Stimulated activated CD8-positive, alpha-beta memory T cell treated with anti-CD3 and anti-CD28 coated beads, Interleukin-7, amount 100 ng/mL, for 1 hour (primary cell): ENCODE data around the gene LRBA.

Experiments used
- DNase-seq, 2 donors: peaks; one replicate each; pipeline ENCODE4 v3.0.0-alpha.2; 2020; ENCODE audit warnings: low read depth in 2 of 2

Gene LRBA

DNA sequence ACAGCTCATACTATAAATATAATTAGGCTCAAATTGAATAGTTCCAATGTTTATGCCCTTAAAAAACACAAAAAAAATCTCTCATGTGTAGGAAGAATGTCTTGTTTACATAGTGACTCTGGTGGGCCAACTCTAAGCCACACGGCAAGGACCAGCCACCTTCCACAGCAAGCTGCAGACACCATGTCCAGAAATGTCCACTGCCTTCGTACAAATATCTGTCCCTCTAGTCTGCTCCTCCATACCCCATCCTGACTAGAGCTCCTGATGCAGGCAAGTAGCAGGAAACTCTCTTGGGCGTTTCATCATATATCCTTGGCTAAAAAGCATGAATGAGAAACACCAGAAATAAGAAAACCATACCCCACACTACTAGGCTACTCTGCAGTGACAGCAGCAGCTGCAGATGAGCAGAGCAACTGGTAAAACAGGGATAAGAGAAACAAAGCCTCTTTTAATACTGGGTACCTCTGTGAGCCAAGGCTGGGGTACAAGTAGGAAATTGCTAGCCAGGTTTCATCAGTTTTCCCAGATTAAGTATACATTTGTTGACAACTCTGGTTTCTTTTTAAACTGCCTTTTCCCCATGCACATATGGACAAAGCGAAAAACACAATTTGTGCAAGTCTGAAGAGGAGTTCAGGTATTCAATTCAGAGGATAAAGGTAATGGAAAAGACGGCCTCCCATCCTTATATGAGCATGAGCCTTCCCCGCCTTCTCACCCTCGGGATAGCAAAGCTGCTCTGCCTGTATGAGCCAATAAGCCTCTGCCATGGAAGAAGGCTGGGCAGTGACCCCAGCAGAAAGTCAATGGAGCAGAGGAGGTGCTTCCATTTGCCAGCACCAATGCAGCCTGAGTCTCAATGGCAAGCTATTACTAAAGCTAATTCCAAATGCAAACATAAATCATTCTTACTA is 691.4 kb downstream of the LRBA start:
- DNase-seq = no peak

GRCh38 chr4:150322646-150323045 is 692.4 kb downstream of the LRBA start:
- DNase-seq = no peak

- no peak for DNase-seq
These were observed 694.0 kb downstream of the LRBA start for GRCh38 chr4:150321113-150321512.

GRCh38 chr4:150318971-150319370 is 696.1 kb downstream of the LRBA start:
- DNase-seq = no peak

GRCh38 chr4:150318527-150318926 is 696.6 kb downstream of the LRBA start:
- DNase-seq = no peak

GRCh38 chr4:150316332-150317205 is 698.5 kb downstream of the LRBA start:
- no peak for DNase-seq

DNA sequence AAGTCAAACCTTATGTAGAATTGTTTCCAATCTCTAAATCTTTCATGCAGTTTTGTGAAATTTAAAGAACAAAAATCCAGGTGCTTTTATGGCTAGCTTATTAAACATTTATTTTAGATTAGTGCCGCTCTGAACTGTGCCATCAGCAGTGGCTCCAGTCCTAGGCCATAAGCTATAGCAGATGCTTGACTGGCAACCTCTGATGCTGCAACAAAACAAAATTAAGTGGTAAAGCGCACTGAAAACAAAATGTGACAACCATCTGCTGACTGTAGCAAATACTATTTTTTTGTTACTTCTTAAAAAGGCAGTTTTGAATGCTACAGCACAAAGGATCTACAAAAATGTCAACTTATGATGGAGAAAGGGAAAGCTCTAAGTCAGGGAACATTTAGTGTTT is 699.4 kb downstream of the LRBA start:
- DNase-seq = no peak

- no peak for DNase-seq
These were observed 699.9 kb downstream of the LRBA start for GRCh38 chr4:150315175-150315574.

GRCh38 chr4:150314031-150314430 is 701.1 kb downstream of the LRBA start:
- no peak for DNase-seq

DNA sequence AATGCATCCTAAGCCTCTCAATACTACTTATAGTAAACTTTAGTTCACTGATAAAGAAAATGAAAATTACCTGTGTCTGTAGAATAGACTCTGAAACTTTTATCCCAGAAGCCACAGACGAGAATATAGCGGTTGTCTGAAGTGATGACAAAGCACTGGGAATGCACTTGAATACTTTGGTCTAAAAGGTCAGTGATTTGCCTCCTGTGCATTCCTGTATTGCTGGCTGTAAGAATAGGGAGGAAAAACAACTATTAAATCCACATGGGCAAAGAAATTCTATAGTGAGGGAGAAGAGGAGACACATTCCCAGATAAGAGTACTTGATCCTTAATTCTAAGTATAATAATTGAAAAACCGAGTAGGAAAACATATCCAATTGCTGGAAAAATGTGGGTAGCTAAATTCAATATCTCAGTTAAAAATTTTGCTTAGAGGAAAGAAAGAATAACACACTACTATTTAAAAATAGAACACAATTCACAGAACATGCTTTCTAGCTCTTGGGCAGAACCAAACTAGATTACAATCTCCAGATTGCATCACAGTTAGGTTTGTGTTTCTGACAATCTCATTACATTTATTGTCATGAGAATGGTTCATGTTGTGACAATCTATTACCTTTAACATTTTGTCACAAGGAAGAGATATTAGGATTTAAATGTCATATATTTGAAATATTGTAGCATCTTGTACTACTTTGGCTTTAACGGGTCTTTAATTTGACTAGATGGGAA is 704.8 kb downstream of the LRBA start:
- DNase-seq = no peak

- DNase-seq = no peak
These were observed 706.1 kb downstream of the LRBA start for GRCh38 chr4:150308824-150309472.

DNA sequence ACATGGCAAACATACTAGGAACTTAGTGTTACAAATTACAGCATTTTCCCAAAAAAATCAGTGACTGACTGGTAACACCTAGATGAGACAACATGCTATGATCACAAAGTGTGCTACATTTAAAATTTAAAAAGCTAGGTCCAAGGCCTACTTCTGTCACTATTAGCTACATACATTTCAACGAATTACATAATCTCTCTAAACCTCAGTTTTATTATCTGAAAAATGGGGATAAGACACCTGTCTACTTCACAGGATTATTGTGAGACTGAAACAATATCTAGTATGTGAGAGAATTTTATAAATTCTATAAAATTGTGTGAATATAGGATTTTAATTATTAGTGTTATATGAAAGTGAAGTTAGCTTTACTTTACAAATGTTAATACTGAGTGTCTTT is 708.4 kb downstream of the LRBA start:
- no peak for DNase-seq

DNA sequence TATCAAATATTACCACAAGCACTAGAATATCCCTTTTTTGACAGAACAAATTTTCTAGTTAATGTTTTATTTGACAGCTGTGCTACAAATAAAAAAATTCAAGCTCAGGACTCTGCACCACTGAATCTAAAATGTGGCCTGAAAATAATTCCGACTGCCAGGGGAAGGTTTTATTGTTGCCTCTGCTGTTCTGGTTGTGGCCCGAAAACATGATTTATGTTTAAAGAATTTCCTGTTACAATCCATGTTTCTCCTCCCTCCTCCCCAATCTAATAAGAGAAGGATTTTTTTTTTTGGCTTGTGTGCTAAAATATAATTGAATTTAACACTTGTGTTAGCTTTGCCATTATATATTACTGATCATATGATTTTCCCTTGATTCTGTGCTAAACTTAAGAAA is 709.1 kb downstream of the LRBA start:
- DNase-seq = no peak

GRCh38 chr4:150302553-150302952 is 712.5 kb downstream of the LRBA start:
- no peak for DNase-seq

GRCh38 chr4:150299816-150300215 is 715.3 kb downstream of the LRBA start:
- DNase-seq = no peak

DNA sequence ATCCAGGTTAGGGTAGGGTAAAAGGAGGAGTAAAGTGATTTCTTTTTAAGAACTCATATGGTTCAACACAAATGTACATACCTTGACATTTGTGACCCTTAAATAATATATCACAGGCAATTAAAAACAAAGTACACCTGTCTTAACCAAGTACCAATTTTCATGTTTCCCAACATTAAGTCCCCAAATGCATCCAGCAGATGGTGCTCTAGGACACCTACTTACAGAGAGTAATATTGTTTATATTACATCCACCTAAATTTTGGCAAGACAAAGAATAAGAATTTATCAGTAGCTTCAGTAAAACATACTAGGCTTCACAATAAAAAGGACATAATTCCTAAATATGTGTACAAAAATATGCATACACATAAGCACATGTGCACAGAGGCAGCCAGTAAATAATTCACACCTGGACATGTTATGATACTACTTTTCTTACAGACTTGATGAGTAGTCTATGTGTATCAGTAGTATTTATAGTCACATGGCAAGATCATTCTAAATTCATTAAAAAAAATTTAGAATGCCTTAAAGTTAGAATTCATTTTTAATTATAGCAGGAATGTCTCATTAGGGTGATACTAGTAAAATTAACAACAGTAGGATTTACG is 717.1 kb downstream of the LRBA start:
- no peak for DNase-seq

DNA sequence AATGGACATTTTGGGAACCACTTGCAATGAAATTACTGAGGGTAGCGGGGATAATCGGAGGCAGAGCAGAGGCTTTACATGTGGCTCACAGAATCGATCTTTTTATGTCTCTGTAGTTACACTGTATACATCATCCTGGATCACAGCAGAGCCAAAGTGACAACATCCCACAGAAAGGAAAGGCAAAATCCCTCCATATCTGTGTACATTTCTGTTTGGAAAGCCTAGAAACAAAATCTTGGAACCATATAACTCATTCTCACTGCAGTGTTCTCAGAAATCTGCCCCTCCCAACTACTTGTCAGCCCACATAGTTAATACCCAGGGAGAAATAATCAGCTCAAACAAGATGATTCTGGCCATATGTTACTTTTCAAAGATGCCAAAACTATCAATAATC is 725.2 kb downstream of the LRBA start:
- DNase-seq = no peak

- no peak for DNase-seq
These were observed 725.9 kb downstream of the LRBA start for GRCh38 chr4:150289198-150289597.

- no peak for DNase-seq
These were observed 728.4 kb downstream of the LRBA start for GRCh38 chr4:150286656-150287055.

DNA sequence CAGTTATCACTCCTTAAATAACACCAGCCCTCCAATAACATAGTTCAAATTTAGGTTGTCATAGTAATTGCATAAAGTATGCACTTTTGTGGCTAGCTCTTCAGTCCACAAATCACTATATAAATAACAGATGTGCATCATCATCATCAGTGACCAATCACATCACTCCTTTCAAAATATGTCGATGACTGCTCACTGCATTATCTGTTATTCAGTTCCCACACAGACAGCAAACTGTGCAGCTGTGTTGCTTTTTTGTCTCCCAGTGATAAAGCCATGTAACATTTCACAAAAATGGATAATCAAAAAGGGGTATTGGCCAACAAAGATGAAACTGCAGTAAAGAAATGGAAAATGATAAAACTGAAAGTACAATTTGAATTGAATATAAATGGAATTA is 731.4 kb downstream of the LRBA start:
- DNase-seq = no peak

GRCh38 chr4:150280975-150281374 is 734.1 kb downstream of the LRBA start:
- no peak for DNase-seq
